HG03175 (cell line): ENCODE data around the gene XCL2.
"Not testable (repeated sequence)": the region's sequence is repeated elsewhere in the genome, so short reads cannot be mapped to it uniquely, and the experiment has no call there.

Experiments
- ATAC-seq: cut with Tn5 transposase; IDR thresholded peaks from one replicate; pipeline ENCODE4 v1.9.1; 2021; ENCODE audit warnings: mild to moderate bottlenecking, moderate library complexity; ENCODE audit not compliant: unreplicated experiment

Gene XCL2

DNA sequence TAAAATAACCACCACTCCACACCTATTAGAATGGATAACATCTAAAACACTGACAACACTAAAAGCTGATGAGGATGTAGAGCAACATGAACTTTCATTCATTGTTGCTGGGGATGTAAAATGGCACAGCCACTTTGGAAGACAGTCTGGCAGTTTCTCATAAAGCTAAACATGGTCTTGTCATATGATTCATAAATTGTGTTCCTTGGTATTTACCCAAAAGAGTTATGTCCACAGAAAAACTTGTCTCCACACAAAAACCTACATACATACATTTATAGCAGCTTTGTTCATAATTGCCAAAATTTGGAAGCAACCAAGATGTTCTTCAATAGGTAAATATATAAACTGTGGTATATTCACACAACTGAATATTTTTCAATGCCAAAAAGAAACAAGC is 16.6 kb upstream of the XCL2 start:
- no peak for ATAC-seq

DNA sequence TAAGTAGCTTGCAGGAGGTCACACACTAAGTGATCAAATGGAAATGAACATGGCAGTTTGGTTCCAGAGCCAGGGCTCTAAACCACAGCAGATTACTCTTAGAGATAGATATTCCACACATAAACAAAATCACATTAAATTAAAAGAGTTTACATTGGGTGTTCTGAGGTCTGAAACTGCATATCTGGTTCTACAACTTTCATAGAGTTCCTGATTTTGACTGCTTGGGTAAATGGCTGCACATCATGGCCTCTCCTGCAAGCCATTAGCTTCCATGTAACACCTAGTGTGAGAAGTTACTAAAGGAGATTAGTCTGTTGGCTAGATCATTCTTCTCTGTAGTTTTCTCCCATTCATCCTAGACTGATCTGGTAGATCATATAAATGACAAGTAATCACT is 12.8 kb upstream of the XCL2 start:
- ATAC-seq: no peak

DNA sequence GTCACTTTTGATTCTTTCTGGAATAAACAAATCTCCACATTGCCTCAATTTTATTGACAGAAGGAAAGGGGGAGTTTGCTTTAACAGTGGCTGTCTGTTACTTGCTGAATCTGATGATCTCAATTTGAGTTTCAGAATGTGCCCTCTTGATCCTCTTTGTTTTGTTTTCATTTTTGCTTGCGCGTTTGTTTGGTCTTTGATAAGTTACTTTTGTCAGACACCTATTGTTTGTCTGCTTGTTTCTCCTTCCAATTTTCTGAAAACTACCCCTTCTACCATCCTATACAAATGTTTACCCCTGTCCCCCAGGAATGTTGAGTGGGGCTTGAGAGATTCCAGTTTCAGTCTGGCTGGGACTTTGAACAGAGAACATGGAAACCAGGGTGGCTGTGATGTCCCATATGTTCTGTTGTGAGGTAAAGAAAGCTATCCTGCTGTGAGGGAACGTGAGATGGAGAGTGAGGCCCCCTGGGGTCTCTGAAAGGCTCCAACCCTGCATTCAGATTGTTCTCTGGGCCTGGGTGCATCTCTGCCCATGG is 11.8 kb upstream of the XCL2 start:
- no peak for ATAC-seq

DNA sequence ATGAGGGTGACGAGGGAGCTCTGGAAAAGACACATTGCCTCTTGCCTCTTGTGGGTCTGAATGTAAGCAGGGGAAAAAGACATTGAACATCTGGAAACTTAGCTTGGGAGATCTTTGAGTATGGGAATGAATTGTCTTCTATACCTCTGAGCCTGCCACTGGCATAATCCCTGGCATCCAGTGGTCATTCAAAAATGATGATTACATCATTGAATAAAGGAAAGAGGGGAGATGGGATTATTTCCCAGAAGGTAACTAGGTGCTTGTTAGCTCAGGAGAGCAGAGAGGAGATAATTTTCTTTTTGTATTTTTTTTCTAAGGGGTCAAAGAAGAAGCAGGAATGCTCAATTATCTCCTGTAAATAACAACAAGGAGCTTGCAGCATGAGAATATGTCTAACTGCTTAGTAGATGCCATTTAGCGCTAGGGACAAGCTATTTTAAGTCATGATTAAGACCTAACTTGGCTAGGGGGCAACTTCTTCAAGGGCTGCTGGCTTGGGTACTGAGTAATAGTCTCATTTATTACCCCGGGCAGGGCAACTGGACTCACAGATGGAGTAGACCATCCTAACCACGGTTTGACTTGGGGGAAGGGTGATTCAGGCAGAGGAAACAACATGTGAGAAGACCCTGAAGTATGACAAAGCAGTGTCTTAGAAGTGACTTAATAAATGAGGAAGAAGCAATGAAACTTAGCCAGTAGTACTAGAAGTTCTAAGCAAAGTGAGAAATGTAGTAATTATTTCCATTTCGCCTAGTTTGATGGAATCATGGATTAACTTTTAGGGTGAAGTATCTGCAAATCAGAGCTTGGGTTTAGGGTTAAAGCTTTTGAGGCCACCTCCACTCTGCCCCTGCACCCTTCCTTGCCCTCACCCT is 11.0 kb upstream of the XCL2 start:
- ATAC-seq: no peak

DNA sequence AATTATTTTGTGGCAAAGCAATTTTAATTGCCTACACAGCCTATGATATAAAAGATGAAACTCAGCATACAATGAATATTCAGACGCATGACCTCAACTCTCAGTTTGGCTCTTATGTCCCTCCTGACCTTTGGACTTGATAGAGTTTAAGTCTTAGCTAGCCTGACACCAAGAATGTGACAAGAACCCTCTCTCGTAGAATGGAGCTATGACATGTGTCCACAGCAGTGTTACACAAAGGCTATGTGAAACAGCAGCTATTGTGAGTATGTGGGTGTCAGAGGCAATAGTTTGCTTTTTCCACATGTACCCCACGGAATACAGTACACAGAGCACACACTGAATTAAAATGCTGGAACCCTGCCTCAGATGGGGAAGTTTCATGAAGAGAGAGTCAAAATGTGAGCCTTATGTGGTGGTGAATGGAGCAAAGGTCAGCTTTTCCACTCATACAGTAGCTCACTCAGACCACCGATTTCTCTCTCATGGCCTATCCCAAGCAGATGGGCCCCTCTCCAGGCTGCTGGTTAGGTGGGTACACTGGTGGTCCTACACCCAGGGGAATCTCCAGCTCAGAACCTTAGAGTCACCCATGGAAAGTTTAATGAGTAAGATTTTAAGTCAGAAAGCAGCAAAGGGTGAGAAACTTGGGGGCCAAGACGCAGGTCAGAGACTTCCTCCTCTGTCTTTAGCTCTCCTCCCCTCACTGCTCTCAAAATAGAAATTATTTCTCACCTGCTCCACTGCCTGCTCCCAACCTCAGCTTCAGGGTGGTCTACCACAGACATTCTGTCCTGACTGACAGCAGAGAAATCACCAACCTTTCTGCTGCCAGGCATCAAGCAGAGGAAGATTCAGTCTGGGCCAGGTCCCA is 10.1 kb upstream of the XCL2 start:
- no peak for ATAC-seq

DNA sequence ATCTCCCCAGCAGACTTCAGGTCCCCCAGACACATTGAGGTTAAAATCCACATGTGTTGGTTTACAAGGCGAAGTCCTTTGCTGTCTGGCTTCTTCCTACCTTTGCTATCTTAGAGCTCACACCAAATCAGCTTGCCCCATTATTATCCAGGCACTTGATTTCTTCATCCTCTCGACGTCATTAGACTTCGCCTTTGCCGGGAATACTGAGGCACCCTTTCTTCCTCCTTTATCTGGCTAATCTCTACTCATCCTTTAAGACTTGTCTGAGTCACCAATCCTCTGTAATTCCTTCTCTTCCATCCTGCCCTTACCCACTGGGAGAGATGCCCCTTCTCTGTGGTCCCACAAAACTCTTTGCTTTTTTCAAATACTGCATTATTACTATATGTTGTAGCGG is 9.2 kb upstream of the XCL2 start:
- ATAC-seq: no peak

DNA sequence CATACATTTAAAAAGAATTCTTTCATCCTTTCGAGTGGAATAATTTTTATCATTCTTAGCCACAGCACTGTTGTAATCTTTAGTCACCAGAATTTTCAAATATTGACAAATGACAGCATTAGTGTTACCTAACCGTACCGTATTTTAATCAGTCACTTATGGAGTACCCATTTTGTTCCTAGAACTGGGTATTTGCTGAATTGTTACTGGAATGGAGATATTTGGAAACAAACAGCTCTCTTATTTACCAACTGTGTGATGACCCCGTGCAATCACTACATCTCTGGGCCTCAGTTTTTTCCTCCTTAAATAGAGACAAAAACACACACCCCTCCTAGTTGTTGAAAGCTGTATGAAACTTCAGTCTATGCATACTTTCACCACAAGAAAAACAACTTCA is 7.9 kb upstream of the XCL2 start:
- ATAC-seq: no peak

DNA sequence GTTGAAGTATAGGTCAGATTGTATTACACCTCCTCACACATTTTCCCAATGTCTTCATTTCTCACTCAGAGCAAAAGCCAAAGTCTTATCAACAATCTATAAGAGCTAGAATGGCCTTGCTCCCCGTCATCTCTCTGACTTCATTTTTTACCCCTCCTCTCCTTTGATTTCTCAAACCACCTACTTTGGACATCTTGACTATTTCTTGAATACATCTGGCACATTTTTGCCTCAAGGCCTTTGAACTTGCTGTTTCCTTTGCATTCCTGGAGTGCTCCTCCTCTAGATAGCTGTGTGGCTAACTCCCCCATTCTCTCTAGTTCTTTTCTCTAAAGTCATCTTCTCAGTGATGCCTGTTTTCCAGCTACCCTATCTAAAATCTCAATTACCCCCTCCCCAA is 7.2 kb upstream of the XCL2 start:
- ATAC-seq: no peak

DNA sequence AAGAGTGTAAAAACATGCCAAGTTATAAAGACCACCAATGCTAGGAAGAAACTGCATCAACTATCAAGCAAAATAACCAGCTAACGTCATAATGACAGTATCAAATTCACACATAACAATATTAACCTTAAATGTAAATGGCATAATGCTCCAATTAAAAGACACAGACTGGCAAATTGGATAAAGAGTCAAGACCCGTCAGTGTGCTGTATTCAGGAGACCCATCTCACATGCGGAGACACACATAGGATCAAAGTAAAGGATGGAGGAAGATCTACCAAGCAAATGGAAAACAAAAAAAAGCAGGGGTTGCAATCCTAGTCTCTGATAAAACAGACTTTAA is 2.7 kb upstream of the XCL2 start:
- not testable (repeated sequence) for ATAC-seq

DNA sequence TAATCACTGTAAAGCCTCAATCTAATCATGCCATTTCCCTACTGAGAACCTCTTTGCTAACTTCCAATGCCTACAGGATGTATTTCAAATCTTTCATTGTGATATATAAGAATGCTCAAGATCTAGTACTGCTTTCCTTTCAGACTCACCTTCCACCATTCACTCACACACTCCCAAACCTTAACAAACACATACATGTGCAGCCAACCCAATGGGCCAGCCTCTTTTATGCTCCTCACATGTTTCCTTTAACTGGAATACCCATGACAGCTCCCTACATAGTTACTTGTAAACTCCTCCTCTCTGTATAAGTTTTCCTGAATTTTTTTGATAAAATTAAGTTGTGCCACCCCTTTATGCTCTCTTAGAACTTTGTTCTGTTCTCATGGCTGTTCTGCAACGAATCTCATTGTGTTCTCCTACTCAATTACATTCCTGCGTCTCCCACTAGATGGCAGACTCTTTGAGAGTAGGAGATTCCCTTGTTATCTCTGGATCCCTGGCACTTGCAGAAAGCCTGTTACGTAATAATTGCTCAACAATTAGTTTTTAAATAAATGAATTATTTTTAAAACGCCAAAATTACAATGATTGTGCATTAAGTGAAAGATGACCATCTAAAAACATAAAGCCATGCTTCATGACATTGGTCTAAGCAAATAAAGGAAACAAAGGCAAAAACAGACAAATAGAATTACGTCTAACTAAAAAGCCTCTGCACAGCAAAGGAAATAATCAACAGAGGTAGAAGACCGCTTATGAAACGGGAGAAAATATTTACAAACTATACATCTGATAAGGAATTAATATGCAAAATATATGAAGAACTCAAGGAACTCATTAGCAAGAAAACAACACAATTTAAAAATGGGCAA is 2.1 kb upstream of the XCL2 start:
- ATAC-seq: not testable (repeated sequence)

DNA sequence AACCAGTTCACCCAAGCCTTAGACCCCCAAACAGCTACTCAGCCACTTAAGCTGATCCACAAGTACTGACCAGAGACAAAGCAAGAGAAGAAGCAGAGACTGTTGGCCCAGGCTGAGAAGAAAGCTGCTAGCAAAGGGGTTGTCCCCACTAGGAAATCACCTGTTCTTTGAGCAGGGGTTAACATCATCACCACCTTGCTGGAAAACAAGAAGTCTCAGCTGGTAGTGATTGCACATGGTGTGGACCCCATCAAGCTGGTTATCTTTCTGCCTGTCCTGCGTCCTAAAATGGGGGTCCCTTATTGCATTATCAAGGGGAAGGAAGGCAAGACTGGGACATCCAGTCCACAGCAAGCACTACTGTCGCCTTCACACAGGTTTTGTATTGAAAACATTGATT is 819 bp downstream of the XCL2 start:
- not testable (repeated sequence) for ATAC-seq

DNA sequence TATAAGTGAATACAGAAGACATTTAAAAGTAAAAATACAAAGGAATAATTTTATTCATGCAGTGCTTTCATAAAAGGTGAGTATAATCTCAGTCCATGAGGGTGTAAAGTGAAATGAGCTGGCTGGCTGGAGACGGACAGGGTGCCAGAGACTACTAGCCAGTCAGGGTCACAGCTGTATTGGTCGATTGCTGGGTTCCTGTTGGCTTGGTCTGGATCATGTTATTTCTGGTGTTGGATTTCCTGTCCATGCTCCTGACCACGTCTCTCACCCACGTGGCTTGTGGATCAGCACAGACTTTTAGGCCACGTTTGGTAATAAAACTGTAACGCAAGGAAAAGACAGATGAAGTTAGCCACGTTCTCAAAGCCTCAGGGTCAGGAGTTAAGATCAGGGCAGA is 3.0 kb downstream of the XCL2 start:
- ATAC-seq: not testable (repeated sequence)

DNA sequence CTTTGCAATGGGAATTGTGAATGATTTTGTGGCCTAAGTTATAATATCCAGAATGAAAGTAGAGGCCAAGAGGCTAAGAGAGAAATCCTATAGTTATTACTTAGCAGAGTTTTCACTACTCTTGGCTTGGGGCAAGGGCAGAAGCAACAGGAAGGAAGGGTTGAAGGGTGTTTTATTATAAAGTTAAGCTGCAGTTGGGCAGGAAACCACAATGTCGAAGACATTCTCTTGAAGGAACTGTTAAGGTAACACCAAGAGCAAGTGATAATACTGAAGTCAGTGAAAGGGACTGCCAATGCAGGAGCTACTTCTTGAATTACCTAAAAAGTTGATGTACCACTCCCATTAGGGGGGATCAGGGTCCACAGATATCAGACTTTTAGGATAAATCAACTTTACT is 8.3 kb downstream of the XCL2 start:
- peak; percentile 98 for ATAC-seq

DNA sequence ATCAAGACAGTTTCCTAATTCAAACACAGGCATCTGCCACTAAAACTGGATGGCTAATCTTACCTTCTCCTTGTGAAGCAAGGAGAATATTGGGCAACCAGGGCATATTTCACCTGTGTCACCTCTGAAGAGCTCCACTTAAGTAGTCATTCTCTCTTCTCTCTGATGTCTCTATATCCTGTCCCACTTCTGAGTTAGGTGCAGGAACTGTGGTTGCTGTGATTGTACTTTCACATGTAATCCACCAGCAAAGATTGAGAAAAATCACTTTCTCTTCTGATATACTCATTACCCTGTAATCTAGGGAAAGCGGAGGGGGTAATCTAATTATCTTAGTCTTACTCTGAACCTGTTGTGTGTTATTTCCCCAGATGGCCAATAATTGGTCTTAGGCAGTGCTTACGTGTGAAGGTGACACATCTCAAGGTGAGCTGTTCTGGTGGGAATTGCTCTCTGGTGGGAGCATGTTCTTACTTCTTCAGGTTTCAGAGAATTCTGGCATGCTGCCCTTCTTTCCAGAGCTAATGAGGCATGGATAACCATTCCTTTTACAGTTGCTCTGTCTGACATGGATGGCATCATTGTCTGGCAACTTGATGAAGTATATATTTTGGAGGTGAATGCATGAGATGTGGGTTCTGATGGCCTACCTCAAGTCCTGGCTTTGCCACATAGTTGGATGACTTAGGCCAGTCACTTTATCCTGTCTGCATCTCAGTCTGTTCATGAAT is 12.0 kb downstream of the XCL2 start:
- ATAC-seq: no peak

DNA sequence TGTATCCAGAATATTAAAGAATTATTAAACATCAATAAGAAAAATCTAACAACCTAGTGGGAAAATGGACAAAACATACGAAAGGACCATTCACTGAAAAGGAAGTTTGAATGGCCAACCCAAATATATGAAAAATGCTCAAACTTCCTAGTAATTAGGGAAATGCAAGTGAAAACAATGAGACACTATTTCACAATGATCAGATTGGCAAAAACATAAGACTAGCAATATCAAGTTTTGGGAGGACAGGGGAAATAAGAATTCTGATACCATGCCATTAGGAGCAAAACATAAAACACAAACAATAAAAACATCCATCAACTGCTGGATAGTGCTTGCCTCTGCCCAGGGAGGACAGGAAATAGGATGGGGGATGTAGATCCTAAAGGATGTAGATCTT is 14.3 kb downstream of the XCL2 start:
- ATAC-seq: no peak

DNA sequence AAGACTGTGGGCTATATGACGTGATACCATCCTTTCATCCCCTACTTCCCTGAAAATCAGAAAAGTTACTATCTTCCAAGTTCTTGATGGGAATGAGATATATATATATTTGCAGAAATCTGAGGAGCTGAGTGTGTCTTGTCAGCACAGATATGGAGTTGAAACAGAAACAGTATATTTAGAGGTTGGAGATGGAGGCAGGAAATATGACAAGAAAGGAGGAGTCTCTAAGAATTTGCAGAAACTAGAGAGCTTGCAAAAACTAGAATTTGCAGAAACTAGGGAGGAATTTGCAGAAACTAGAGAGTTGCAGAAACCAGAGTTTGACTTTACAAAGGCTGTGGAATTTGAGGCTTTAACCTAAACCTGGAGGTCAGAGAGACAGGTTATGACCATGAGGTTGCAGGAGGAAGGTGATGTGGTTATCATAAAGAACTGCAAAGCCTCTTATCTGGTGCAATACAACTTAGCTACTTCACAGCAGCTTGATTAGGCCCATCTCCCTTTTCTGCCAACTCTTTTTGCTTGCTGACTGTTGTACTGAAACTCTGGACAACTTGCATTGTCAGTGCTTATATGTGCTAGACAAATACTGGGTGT is 22.3 kb downstream of the XCL2 start:
- ATAC-seq: no peak

DNA sequence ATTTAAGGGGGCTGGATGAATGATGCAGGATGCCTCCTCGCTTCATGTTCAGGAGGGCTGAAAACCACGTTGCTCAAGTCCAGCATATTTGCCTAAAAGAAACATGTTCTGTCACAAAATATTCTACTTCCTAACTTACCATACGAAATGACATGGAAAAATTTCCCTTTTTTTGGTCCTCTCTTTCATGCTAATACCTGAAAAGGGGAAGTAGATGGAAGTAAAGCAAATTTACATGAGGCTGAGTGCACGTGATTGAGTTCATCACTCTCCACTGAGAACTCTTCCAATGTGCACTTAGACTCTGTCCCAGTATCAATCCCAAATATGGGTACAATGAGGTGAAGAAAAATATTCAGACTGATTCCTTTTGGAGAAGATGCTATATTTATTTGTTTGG is 23.0 kb downstream of the XCL2 start:
- peak; percentile 24 for ATAC-seq

DNA sequence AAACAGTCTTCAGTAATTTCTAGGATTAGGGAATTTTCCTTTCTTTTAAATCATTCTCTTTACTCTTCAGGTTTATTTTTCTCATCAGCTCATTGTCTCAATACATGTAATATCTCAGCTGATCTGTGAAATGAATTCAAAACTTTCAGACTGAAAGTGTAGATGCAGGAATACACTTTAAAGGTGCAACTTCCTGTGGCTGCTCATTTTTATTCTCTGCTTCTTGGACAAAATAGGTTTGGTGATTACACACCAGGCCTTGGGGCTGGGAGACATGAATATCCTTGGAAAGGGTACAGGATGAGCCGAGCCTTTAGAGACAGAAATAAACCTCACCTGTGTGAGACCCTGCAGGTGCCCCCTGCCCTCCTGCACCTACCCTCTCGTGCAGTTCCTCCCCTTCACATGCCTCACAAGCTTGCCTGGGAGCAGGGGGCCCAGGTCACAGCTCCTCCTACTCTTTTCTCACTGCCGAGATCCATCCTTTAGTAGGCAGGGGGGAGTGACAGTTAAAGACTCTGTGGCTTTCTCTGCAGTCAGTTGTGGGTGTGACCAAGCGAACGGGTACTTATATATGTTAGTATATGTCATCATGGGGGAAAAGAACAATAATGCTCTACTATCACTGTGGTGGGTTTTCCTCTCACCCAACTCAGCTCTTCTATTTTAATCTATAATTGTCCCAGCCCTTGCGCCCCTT is 23.6 kb downstream of the XCL2 start:
- peak; percentile 82 for ATAC-seq

DNA sequence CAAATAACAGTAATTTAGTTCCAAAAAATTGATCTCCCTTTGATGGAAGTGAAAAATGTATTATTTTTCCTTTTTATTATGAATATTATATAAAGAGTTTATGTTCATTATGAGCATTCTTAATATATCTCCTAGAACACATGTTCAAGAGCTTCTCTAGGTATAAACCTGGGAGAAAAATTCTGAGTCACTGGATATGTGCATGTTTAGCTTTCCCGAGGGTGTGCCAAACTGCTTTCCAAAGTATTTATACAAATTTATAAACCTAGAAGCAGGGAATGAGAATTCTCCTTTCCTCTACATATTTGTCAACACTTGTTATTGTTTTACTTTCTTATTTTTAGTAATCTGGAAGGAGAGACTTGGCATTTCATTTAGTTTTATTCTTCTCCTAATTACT is 25.0 kb downstream of the XCL2 start:
- no peak for ATAC-seq
